IPS DF 6.9 (cell line): ENCODE data around the gene TPRN.
"Not testable (repeated sequence)": the region's sequence is repeated elsewhere in the genome, so short reads cannot be mapped to it uniquely, and the experiment has no call there.

Experiments
- DNase-seq: peaks from one replicate; pipeline ENCODE4 v3.0.0-alpha.2; 2013; ENCODE audit warnings: low read depth, low spot score
- H3K27ac ChIP-seq: one replicate; pipeline ENCODE4 v1.5.1; 2013; ENCODE audit warnings: low read length, control low read depth
- H3K27me3 ChIP-seq: 2 replicates; pipeline ENCODE4 v1.6.1; 2013; ENCODE audit warnings: mild to moderate bottlenecking, low read length; ENCODE audit not compliant: control insufficient read depth, insufficient read depth
- H3K36me3 ChIP-seq: 2 replicates; pipeline ENCODE4 v1.6.1; 2013; ENCODE audit warnings: low read length; ENCODE audit not compliant: control insufficient read depth, insufficient read depth
- H3K4me1 ChIP-seq: 2 replicates; pipeline ENCODE4 v1.6.1; 2013; ENCODE audit warnings: low read length; ENCODE audit not compliant: control insufficient read depth, insufficient read depth
- H3K4me3 ChIP-seq: 2 replicates; pipeline ENCODE4 v1.5.1; 2013; ENCODE audit warnings: mild to moderate bottlenecking, low read length
- H3K9me3 ChIP-seq: 2 replicates; pipeline ENCODE4 v1.6.1; 2013; ENCODE audit warnings: low read length, inconsistent platforms; ENCODE audit not compliant: control insufficient read depth, insufficient read depth
- WGBS: extraction: QIAGEN DNeasy Blood & Tissue Kit; methylation state at CpG from one replicate; pipeline ENCODE4 v1.1.7; 2013; ENCODE audit warnings: mixed read lengths, missing lambda C conversion rate; ENCODE audit not compliant: insufficient read length, insufficient coverage; 5-methylcytosine and 5-hydroxymethylcytosine counted together

TPRN gene

GRCh38 chr9:137241490-137242268 is 41.1 kb upstream of the TPRN start:
- Histone ChIP-seq H3K27me3 (no peaks in the 10 kb centered on the region), H3K4me1 (peaks cover 6% of the 10 kb centered on the region; the same call in 1 of the 2 replicates), H3K9me3 (no peaks in the 10 kb centered on the region), H3K36me3 (peaks cover 15% of the 10 kb centered on the region), H3K4me3 (peak overlapping the region; percentile 70), H3K27ac (no peak overlapping the region)
- WGBS, result no CpG with 5 or more reads among the region's 83 CpGs
- DNase-seq, result no peak

GRCh38 chr9:137240841-137241489 is 40.4 kb upstream of the TPRN start, which contains the start of gene TUBB4B:
TUBB4B (plus strand) TSS chr9:137241287; CDS start chr9:137241361, 74 bp downstream.
- Histone ChIP-seq H3K27me3 (no peaks in the 10 kb centered on the region), H3K4me3 (peak within 1 kb of the TSS; percentile 81), H3K36me3 (peaks cover 15% of the 10 kb centered on the region), H3K9me3 (no peaks in the 10 kb centered on the region), H3K4me1 (peaks cover 8% of the 10 kb centered on the region), H3K27ac (no peak within 1 kb of the TSS)
- peak; percentile 99 for DNase-seq
- WGBS, result no CpG with 5 or more reads among the region's 67 CpGs

DNA sequence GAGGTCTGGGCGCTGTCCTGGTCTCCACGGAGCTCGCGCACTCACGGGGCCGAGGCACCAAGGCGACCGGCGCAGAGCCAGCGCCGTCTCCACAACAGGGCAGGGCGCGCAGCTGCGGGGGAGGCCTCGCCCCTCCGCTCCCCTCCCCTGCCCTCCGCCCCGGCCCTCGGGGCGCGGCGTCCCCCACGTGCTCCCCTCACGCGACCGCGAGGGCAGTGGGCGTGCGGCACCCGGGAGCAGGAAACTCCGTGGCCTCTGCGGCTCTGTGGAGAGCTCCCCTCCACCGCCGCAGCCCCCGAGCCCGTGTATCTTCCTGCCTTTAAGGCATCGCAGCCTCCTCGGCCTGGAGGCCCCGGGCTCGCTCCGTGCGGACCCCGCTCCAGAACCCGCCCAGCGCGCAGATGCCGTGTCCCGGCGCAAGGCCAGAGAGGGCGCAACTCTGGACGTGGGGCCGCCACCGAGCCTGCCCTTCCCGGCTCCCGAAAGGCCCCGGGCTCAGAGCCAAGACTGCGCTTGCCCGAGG is 39.8 kb upstream of the TPRN start:
- Histone ChIP-seq H3K9me3 (no peaks in the 10 kb centered on the region), H3K4me1 (peaks cover 10% of the 10 kb centered on the region), H3K27ac (no peak overlapping the region), H3K4me3 (peak overlapping the region; percentile 81), H3K27me3 (no peaks in the 10 kb centered on the region), H3K36me3 (peaks cover 15% of the 10 kb centered on the region)
- no peak for DNase-seq
- WGBS, result no CpG with 5 or more reads among the region's 58 CpGs

DNA sequence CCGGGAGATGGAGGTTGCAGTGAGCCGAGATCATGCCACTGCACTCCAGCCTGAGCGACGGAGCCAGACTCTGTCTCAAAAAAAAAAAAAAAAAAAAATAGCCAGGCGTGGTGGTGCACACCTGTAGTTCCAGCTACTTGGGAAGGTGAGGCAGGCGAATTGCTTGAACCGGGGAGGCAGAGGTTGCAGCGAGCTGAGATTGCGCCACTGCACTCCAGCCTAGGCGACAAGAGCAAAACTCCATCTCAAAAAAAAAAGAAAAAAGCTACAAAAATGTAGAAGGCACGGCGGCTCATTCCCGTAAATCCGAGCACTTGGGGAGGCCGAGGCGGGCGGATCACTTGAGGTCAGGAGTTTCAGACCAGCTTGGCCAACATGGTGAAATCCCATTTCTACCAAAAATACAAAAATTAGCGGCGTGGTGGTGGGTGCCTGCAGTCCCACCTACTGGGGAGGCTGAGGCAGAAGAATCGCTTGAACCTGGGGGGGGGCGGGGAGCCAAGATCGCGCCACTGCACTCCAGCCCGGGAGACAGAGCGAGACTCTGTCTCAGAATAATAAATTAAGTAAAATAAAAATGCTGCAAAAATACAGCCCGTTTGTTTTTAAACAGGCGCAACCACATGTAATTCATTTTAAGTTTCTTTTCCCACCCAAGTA is 39.1 kb upstream of the TPRN start:
- H3K4me3 ChIP-seq, result peak overlapping the region; percentile 81; the same call in 1 of the 2 replicates
- peaks cover 15% of the 10 kb centered on the region for H3K36me3 ChIP-seq
- H3K27me3 ChIP-seq, H3K9me3 ChIP-seq, H3K27ac ChIP-seq, DNase-seq, H3K4me1 ChIP-seq: not testable (repeated sequence)
- WGBS, result no CpG with 5 or more reads among the region's 27 CpGs

DNA sequence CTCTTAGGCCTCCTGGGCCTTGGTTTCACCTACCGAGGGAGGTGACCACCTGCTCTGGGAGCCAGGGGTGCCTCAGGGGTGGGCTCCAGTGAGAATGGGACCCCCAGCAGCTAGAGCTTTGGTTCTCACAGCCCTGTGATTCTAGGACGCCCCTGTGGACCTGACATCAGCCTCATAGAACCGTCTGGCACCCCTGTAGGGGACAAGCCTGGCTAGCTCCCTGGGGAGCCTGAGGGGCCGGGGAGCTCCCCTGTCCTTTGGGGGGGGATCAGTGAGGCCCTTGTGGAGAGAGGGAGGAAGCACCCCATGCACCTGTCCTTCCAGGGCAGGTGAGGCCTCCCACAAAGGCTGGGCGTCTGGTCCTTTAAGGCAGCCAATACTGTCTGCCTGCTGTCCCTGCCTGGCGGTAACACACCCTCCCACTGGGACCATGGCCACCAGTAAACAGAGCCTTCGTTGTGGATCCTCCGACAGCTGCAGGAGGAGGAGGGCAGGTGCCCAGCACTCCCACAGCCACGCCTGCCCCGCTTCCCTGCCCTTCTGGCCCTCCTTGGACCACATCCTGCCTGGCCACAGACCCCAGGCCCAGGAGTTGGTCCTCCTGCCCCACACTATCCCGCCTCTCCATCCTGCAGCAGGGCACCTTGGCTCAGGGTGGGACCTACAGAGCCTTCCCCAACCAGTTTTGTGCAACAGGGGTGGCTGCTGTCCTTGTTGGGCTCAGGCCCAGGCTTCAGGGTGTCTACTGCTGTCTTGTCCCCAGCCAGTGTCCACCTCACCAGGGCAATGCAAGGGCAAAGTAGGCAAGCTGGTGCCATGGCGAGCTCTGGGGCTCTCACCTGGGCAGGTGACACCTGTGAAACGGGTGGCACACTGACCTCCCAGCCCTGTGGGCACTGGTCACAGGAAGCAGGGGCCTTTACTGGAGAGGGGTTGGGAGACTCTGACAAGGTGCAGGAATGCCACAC is 37.5 kb upstream of the TPRN start:
- Histone ChIP-seq H3K9me3 (no peaks in the 10 kb centered on the region), H3K27me3 (no peaks in the 10 kb centered on the region), H3K4me3 (no peak overlapping the region), H3K4me1 (peaks cover 7% of the 10 kb centered on the region), H3K27ac (no peak overlapping the region), H3K36me3 (peaks cover 7% of the 10 kb centered on the region)
- DNase-seq, result no peak
- WGBS, result no CpG with 5 or more reads among the region's 13 CpGs

- H3K4me3 ChIP-seq, result no peak overlapping the region
- no peaks in the 10 kb centered on the region for H3K9me3 ChIP-seq
- WGBS, result no CpG with 5 or more reads among the region's 11 CpGs
- no peaks in the 10 kb centered on the region for H3K27me3 ChIP-seq
- H3K27ac ChIP-seq, result no peak overlapping the region
- DNase-seq, result no peak
- no peaks in the 10 kb centered on the region for H3K36me3 ChIP-seq
- peaks cover 7% of the 10 kb centered on the region for H3K4me1 ChIP-seq
Measured at GRCh38 chr9:137236936-137237421, 36.4 kb upstream of the TPRN start.

DNA sequence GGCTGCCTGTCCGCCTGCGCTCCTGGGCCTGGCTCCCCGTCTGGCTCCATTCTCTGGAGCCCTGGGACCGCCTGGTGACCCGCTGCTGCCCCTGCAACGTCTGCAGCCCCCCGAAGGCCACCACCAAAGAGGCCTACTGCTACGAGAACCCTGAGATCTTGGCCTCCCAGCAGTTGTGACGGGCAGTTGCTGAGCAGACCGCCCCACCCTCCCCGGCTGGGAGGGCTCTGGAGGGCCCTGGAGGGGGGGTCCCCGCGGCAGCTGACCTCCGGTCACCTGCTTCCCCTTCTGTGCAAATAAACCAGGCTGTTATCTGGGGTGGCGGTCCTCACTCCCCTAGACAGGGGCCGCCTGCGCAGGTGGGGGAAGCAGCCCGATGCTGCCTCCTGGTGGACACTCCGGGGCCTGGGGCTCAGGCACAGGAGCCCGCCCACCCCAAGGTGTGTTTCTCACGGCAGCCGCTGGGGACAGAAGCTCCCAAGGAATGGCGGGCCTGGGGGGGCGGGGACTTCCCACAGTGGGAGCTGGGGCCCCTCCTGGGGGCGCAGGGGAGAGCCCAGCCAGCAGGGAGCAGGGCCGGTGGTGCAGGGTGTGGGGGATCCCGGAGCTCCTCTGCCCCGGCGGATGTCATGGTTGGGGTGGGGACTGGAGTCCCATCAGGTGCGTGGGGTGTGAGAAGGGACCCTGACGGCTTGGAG is 35.8 kb upstream of the TPRN start:
- Histone ChIP-seq H3K4me3 (no peak overlapping the region), H3K36me3 (no peaks in the 10 kb centered on the region), H3K9me3 (no peaks in the 10 kb centered on the region), H3K4me1 (peaks cover 7% of the 10 kb centered on the region), H3K27me3 (no peaks in the 10 kb centered on the region), H3K27ac (no peak overlapping the region)
- no CpG with 5 or more reads among the region's 31 CpGs for WGBS
- DNase-seq, result no peak

- Histone ChIP-seq H3K4me3 (no peak overlapping the region), H3K36me3 (no peaks in the 10 kb centered on the region), H3K4me1 (peaks cover 7% of the 10 kb centered on the region), H3K27ac (no peak overlapping the region), H3K9me3 (no peaks in the 10 kb centered on the region), H3K27me3 (no peaks in the 10 kb centered on the region)
- WGBS, result no CpG with 5 or more reads among the region's 35 CpGs
- no peak for DNase-seq
Measured at GRCh38 chr9:137235424-137236237, 35.1 kb upstream of the TPRN start.
